Mesendoderm (in vitro differentiated cells): ENCODE measurements around the gene GRK4.

Experiments used
- DNase-seq: peaks from one replicate; pipeline ENCODE4 v3.0.0; 2013
- H2AK5ac ChIP-seq: 2 replicates; pipeline ENCODE4 v1.6.1; 2013; ENCODE audit warnings: low read length, inconsistent platforms
- H2BK120ac ChIP-seq: 2 replicates; pipeline ENCODE4 v1.6.1; 2013; ENCODE audit warnings: low read depth, mild to moderate bottlenecking, low read length, moderate library complexity, mixed read lengths
- H2BK15ac ChIP-seq: replicated peaks from 2 replicates; pipeline ENCODE4 v1.6.1; 2013; ENCODE audit warnings: low read depth, mild to moderate bottlenecking, moderate library complexity
- H2BK5ac ChIP-seq: 2 replicates; pipeline ENCODE4 v1.6.1; 2013; ENCODE audit warnings: low read length, inconsistent platforms
- H3K18ac ChIP-seq: 2 replicates; pipeline ENCODE4 v1.6.1; 2013; ENCODE audit warnings: mild to moderate bottlenecking, low read length, mixed read lengths
- H3K23ac ChIP-seq: one replicate; pipeline ENCODE4 v1.6.1; 2013; ENCODE audit warnings: low read length
- H3K27ac ChIP-seq: 2 replicates; pipeline ENCODE4 v1.5.1; 2013; ENCODE audit warnings: low read depth, mild to moderate bottlenecking, inconsistent platforms, low read length, moderate library complexity
- H3K27me3 ChIP-seq: 2 replicates; pipeline ENCODE4 v1.6.1; 2013; ENCODE audit warnings: low read length, control low read depth, mild to moderate bottlenecking, inconsistent platforms; ENCODE audit not compliant: insufficient read depth, poor library complexity
- H3K36me3 ChIP-seq: 2 replicates; pipeline ENCODE4 v1.6.1; 2013; ENCODE audit warnings: low read length, inconsistent platforms; ENCODE audit not compliant: control insufficient read depth, insufficient read depth
- H3K4ac ChIP-seq: one replicate; pipeline ENCODE4 v1.6.1; 2013; ENCODE audit warnings: low read depth, mild to moderate bottlenecking, low read length, moderate library complexity
- H3K4me1 ChIP-seq: 2 replicates; pipeline ENCODE4 v1.6.1; 2013; ENCODE audit warnings: low read depth, low read length, inconsistent platforms; ENCODE audit not compliant: control insufficient read depth
- H3K4me2 ChIP-seq: 2 replicates; pipeline ENCODE4 v1.6.1; 2013; ENCODE audit warnings: low read length
- H3K4me3 ChIP-seq: 2 replicates; pipeline ENCODE4 v1.5.1; 2013; ENCODE audit warnings: mild to moderate bottlenecking, low read length
- H3K56ac ChIP-seq: one replicate; pipeline ENCODE4 v1.6.1; 2013; ENCODE audit warnings: low read length
- H3K79me1 ChIP-seq: 2 replicates; pipeline ENCODE4 v1.6.1; 2013; ENCODE audit warnings: low read length, inconsistent platforms
- H3K79me2 ChIP-seq: 2 replicates; pipeline ENCODE4 v1.6.1; 2013; ENCODE audit warnings: mild to moderate bottlenecking, low read length; ENCODE audit not compliant: control insufficient read depth, insufficient read depth
- H3K9ac ChIP-seq: 2 replicates; pipeline ENCODE4 v1.6.1; 2013; ENCODE audit warnings: low read length, inconsistent platforms
- H4K5ac ChIP-seq: one replicate; pipeline ENCODE4 v1.6.1; 2013; ENCODE audit warnings: low read length
- H4K8ac ChIP-seq: one replicate; pipeline ENCODE4 v1.6.1; 2013; ENCODE audit warnings: low read depth, mild to moderate bottlenecking, control low read depth, low read length, moderate library complexity
- WGBS: extraction: QIAGEN DNeasy Blood & Tissue Kit; methylation state at CpG from one replicate; pipeline ENCODE4 v1.1.7; 2013; ENCODE audit warnings: low lambda C conversion rate, missing lambda C conversion rate; ENCODE audit not compliant: insufficient coverage; ENCODE audit errors: extremely low coverage; 5-methylcytosine and 5-hydroxymethylcytosine counted together

GRK4 gene

DNA sequence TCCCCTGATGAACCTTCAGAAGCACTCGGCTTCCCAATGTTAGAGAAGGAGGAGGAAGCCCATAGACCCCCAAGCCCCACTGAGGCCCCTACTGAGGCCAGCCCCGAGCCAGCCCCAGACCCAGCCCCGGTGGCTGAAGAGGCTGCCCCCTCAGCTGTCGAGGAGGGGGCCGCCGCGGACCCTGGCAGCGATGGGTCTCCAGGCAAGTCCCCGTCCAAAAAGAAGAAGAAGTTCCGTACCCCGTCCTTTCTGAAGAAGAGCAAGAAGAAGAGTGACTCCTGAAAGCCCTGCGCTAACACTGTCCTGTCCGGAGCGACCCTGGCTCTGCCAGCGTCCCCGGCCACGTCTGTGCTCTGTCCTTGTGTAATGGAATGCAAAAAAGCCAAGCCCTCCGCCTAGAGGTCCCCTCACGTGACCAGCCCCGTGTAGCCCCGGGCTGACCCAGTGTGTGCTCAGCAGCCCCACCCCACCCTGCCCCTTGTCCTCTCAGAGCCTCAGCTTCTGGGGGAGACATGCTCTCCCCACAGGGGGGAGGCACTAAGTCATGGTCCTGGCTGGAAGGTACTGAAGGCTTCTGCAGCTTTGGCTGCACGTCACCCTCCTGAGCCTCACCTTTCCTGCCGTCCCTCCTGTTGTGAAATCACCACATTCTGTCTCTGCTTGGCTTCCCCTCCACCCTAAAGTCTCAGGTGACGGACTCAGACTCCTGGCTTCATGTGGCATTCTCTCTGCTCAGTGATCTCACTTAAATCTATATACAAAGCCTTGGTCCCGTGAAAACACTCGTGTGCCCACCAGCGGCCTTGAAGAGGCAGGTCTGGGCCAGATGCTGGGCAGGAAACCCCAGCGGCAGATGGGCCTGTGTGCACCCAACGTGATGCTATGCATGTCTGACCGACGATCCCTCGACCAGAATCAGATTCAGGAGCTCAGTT is 34.9 kb upstream of the GRK4 start:
- no peak overlapping the region for H3K27ac ChIP-seq

GRCh38 chr4:2929469-2929868 is 33.9 kb upstream of the GRK4 start:
- no peak overlapping the region for H2AK5ac ChIP-seq
- peaks cover 5% of the 10 kb centered on the region for H3K79me1 ChIP-seq
- peaks cover 3% of the 10 kb centered on the region for H3K79me2 ChIP-seq
- no peaks in the 10 kb centered on the region for H3K4me1 ChIP-seq
- H2BK15ac ChIP-seq: no peak overlapping the region
- H2BK120ac ChIP-seq: no peak overlapping the region
- H3K36me3 ChIP-seq: peaks cover 8% of the 10 kb centered on the region
- no peak overlapping the region for H3K4me3 ChIP-seq
- H3K18ac ChIP-seq: no peak overlapping the region
- no peak overlapping the region for H4K8ac ChIP-seq
- no peak overlapping the region for H4K5ac ChIP-seq
- no peak overlapping the region for H3K4me2 ChIP-seq
- DNase-seq: no peak
- no peak overlapping the region for H3K4ac ChIP-seq
- no peak overlapping the region for H3K27ac ChIP-seq
- no peak overlapping the region for H3K56ac ChIP-seq
- no peak overlapping the region for H2BK5ac ChIP-seq
- no peaks in the 10 kb centered on the region for H3K27me3 ChIP-seq
- no CpG with 5 or more reads among the region's 16 CpGs for WGBS
- no peak overlapping the region for H3K23ac ChIP-seq
- no peak overlapping the region for H3K9ac ChIP-seq

More for the DNA sequence above, 34.9 kb upstream of the GRK4 start:
- H3K4me1 ChIP-seq: no peaks in the 10 kb centered on the region
- no peak overlapping the region for H3K4ac ChIP-seq
- no peak overlapping the region for H2AK5ac ChIP-seq
- peaks cover 3% of the 10 kb centered on the region for H3K79me2 ChIP-seq
- no CpG with 5 or more reads among the region's 32 CpGs for WGBS
- H4K8ac ChIP-seq: no peak overlapping the region
- no peak overlapping the region for H3K56ac ChIP-seq
- H3K18ac ChIP-seq: no peak overlapping the region
- peaks cover 10% of the 10 kb centered on the region for H3K79me1 ChIP-seq
- no peak overlapping the region for H2BK120ac ChIP-seq
- H4K5ac ChIP-seq: no peak overlapping the region
- H2BK15ac ChIP-seq: no peak overlapping the region
- peaks cover 8% of the 10 kb centered on the region for H3K36me3 ChIP-seq
- H3K4me2 ChIP-seq: no peak overlapping the region
- H3K9ac ChIP-seq: no peak overlapping the region
- H3K23ac ChIP-seq: no peak overlapping the region
- no peak for DNase-seq
- H3K27me3 ChIP-seq: no peaks in the 10 kb centered on the region
- no peak overlapping the region for H3K4me3 ChIP-seq
- no peak overlapping the region for H2BK5ac ChIP-seq

DNA sequence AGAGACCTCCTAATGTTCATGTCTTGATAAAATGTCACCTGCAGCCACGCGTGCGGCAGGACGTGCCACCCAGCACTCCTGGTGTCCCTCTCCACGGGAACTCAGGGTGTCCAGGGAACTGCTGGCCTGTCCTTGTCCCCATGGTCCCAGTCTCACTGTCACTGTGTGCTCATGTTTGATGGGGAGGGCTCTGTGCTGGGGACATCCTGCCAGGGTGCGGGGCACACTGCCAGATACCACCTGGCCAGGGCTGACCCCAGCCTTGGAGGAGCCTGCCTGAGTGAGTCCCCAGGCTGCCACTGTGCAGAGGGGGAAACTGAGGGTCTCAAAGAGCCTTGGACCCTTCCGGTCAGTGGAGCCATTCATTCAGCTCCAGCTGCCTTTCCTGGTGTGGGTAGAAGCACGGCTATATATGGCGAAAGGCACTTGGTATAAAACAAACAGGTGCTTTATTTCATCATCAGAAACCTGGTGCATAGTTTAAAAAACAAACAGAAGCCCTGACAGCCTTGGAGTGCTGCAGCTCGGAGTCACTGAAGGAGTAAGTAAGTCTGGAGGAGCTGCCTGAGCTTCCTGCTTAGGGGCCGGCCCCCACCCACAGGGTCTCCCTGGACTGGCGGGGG is 33.1 kb upstream of the GRK4 start:
- no peak overlapping the region for H3K27ac ChIP-seq
- H4K5ac ChIP-seq: no peak overlapping the region
- H3K4me1 ChIP-seq: no peaks in the 10 kb centered on the region
- no peak overlapping the region for H2BK15ac ChIP-seq
- no peak overlapping the region for H3K18ac ChIP-seq
- no peak overlapping the region for H3K56ac ChIP-seq
- no peak overlapping the region for H2AK5ac ChIP-seq
- no peak overlapping the region for H3K4ac ChIP-seq
- H3K27me3 ChIP-seq: no peaks in the 10 kb centered on the region
- H3K23ac ChIP-seq: no peak overlapping the region
- no peak overlapping the region for H3K4me2 ChIP-seq
- no peak overlapping the region for H2BK5ac ChIP-seq
- peaks cover 2% of the 10 kb centered on the region for H3K79me2 ChIP-seq
- H3K4me3 ChIP-seq: no peak overlapping the region
- no peak for DNase-seq
- H3K9ac ChIP-seq: no peak overlapping the region
- H3K79me1 ChIP-seq: peaks cover 3% of the 10 kb centered on the region
- no peak overlapping the region for H4K8ac ChIP-seq
- peaks cover 8% of the 10 kb centered on the region for H3K36me3 ChIP-seq
- no peak overlapping the region for H2BK120ac ChIP-seq
- no CpG with 5 or more reads among the region's 12 CpGs for WGBS

- peaks cover 4% of the 10 kb centered on the region for H3K79me2 ChIP-seq
- no peaks in the 10 kb centered on the region for H3K27me3 ChIP-seq
- H3K36me3 ChIP-seq: peaks cover 5% of the 10 kb centered on the region
- H3K79me1 ChIP-seq: peaks cover 5% of the 10 kb centered on the region
- no peak overlapping the region for H2BK120ac ChIP-seq
- peaks cover under 1% of the 10 kb centered on the region for H3K4me1 ChIP-seq
- H3K4me3 ChIP-seq: no peak overlapping the region
- H2BK5ac ChIP-seq: no peak overlapping the region
- no peak overlapping the region for H4K8ac ChIP-seq
- no peak overlapping the region for H3K18ac ChIP-seq
- H3K56ac ChIP-seq: no peak overlapping the region
- no peak overlapping the region for H3K4me2 ChIP-seq
- H3K9ac ChIP-seq: no peak overlapping the region
- H3K4ac ChIP-seq: no peak overlapping the region
- H4K5ac ChIP-seq: no peak overlapping the region
- H3K27ac ChIP-seq: no peak overlapping the region
- no peak for DNase-seq
- WGBS: no CpG with 5 or more reads among the region's 34 CpGs
- H2BK15ac ChIP-seq: no peak overlapping the region
- H2AK5ac ChIP-seq: no peak overlapping the region
- no peak overlapping the region for H3K23ac ChIP-seq
Observed at GRCh38 chr4:2930758-2931511, 32.4 kb upstream of the GRK4 start.

- peaks cover 2% of the 10 kb centered on the region for H3K36me3 ChIP-seq
- no peak overlapping the region for H3K9ac ChIP-seq
- no CpG with 5 or more reads among the region's 38 CpGs for WGBS
- no peak overlapping the region for H3K18ac ChIP-seq
- peaks cover 4% of the 10 kb centered on the region for H3K79me2 ChIP-seq
- H2AK5ac ChIP-seq: no peak overlapping the region
- H3K27me3 ChIP-seq: no peaks in the 10 kb centered on the region
- peaks cover 2% of the 10 kb centered on the region for H3K4me1 ChIP-seq
- H3K79me1 ChIP-seq: peaks cover 8% of the 10 kb centered on the region
- no peak overlapping the region for H3K56ac ChIP-seq
- no peak overlapping the region for H2BK120ac ChIP-seq
- no peak overlapping the region for H3K4me2 ChIP-seq
- no peak overlapping the region for H2BK5ac ChIP-seq
- H3K23ac ChIP-seq: no peak overlapping the region
- H3K27ac ChIP-seq: no peak overlapping the region
- no peak overlapping the region for H3K4me3 ChIP-seq
- H4K5ac ChIP-seq: no peak overlapping the region
- H2BK15ac ChIP-seq: no peak overlapping the region
- no peak overlapping the region for H3K4ac ChIP-seq
- no peak for DNase-seq
- no peak overlapping the region for H4K8ac ChIP-seq
Observed at GRCh38 chr4:2931512-2932301, 31.7 kb upstream of the GRK4 start.
